ENCODE measurements around the gene CDH26.

Gene CDH26

GRCh38 chr20:59999502-59999901 lies 41.3 kb downstream of the CDH26 start:
- no peak overlapping the region for H3K4me3 ChIP-seq (ENCODE audit: insufficient read depth in 1 of 2, low read depth in 1 of 2, low read length in 2 of 2)
- H4K8ac ChIP-seq (ENCODE audit: low read length) = no peak overlapping the region
- H3K23ac ChIP-seq (ENCODE audit: low read length in 2 of 2) = no peak overlapping the region
- no peak overlapping the region for H3K27ac ChIP-seq (ENCODE audit: low read length, poor library complexity, severe bottlenecking)
- no peak overlapping the region for H3K4ac ChIP-seq (ENCODE audit: low read depth in 1 of 2, low read length in 2 of 2)
- no peak overlapping the region for H3K9ac ChIP-seq (ENCODE audit: low read length)
- no peak overlapping the region for H4K91ac ChIP-seq (ENCODE audit: low read length)
- H3K9me3 ChIP-seq (ENCODE audit: control insufficient read depth, low read length) = no peaks in the 10 kb centered on the region
- H2AK5ac ChIP-seq (ENCODE audit: low read length, severe bottlenecking) = no peak overlapping the region
- H3K27me3 ChIP-seq (ENCODE audit: control insufficient read depth in 1 of 2, insufficient read depth in 1 of 2, low read length in 2 of 2) = peaks cover 0 to 13% of the 10 kb centered on the region in 2 experiments
- H2BK15ac ChIP-seq (ENCODE audit: low read depth, poor library complexity, severe bottlenecking) = no peak overlapping the region
- H3K4me2 ChIP-seq (ENCODE audit: low read length, poor library complexity, severe bottlenecking) = no peak overlapping the region
- no peak overlapping the region for H2BK120ac ChIP-seq (ENCODE audit: low read depth, low read length)
- DNase-seq = no peak
- no peak overlapping the region for H2BK5ac ChIP-seq (ENCODE audit: low read depth, low read length, poor library complexity, severe bottlenecking)
- peaks cover 5% of the 10 kb centered on the region for H3K4me1 ChIP-seq (ENCODE audit: control insufficient read depth, insufficient read depth, low read depth, low read length)
- H3K18ac ChIP-seq (ENCODE audit: low read depth in 1 of 2, low read length in 2 of 2) = no peak overlapping the region
- H3K79me1 ChIP-seq (replicated peaks; ENCODE audit: low read length, poor library complexity, severe bottlenecking) = no peaks in the 10 kb centered on the region
- no peak overlapping the region for H2AFZ ChIP-seq (ENCODE audit: low read depth, low read length)
- WGBS = 69% methylated on average over 3 of the region's 3 CpGs
- H3K36me3 ChIP-seq (ENCODE audit: control insufficient read depth in 1 of 2, insufficient read depth in 2 of 2, low read depth in 1 of 2, low read length in 2 of 2) = no peaks in the 10 kb centered on the region
- no peak overlapping the region for H3K14ac ChIP-seq (ENCODE audit: low read length in 2 of 2)
- H2BK12ac ChIP-seq (ENCODE audit: low read length in 2 of 2) = no peak overlapping the region

- no peak overlapping the region for H3K4me2 ChIP-seq (ENCODE audit: low read length, poor library complexity, severe bottlenecking)
- no peak overlapping the region for H3K4ac ChIP-seq (ENCODE audit: low read depth in 1 of 2, low read length in 2 of 2)
- no peak overlapping the region for H2BK12ac ChIP-seq (ENCODE audit: low read length in 2 of 2)
- peak overlapping the region in 1 of 2 experiments; percentile 13 for H3K4me3 ChIP-seq (ENCODE audit: insufficient read depth in 1 of 2, low read depth in 1 of 2, low read length in 2 of 2)
- no peaks in the 10 kb centered on the region for H3K79me1 ChIP-seq (replicated peaks; ENCODE audit: low read length, poor library complexity, severe bottlenecking)
- WGBS = 93% methylated on average over 6 of the region's 8 CpGs
- no peaks in the 10 kb centered on the region for H3K9me3 ChIP-seq (ENCODE audit: control insufficient read depth, low read length)
- peaks cover 0 to 8% of the 10 kb centered on the region in 2 experiments for H3K27me3 ChIP-seq (ENCODE audit: control insufficient read depth in 1 of 2, insufficient read depth in 1 of 2, low read length in 2 of 2)
- peaks cover 3% of the 10 kb centered on the region for H3K4me1 ChIP-seq (ENCODE audit: control insufficient read depth, insufficient read depth, low read depth, low read length)
- no peak for DNase-seq
- no peak overlapping the region for H4K8ac ChIP-seq (ENCODE audit: low read length)
- H3K23ac ChIP-seq (ENCODE audit: low read length in 2 of 2) = no peak overlapping the region
- no peak overlapping the region for H3K18ac ChIP-seq (ENCODE audit: low read depth in 1 of 2, low read length in 2 of 2)
- H2BK15ac ChIP-seq (ENCODE audit: low read depth, poor library complexity, severe bottlenecking) = no peak overlapping the region
- H2AK5ac ChIP-seq (ENCODE audit: low read length, severe bottlenecking) = no peak overlapping the region
- H2BK120ac ChIP-seq (ENCODE audit: low read depth, low read length) = no peak overlapping the region
- no peak overlapping the region for H2AFZ ChIP-seq (ENCODE audit: low read depth, low read length)
- H3K9ac ChIP-seq (ENCODE audit: low read length) = no peak overlapping the region
- no peaks in the 10 kb centered on the region for H3K36me3 ChIP-seq (ENCODE audit: control insufficient read depth in 1 of 2, insufficient read depth in 2 of 2, low read depth in 1 of 2, low read length in 2 of 2)
- H3K27ac ChIP-seq (ENCODE audit: low read length, poor library complexity, severe bottlenecking) = no peak overlapping the region
- no peak overlapping the region for H2BK5ac ChIP-seq (ENCODE audit: low read depth, low read length, poor library complexity, severe bottlenecking)
- H3K14ac ChIP-seq (ENCODE audit: low read length in 2 of 2) = no peak overlapping the region
- H4K91ac ChIP-seq (ENCODE audit: low read length) = no peak overlapping the region
Observed at GRCh38 chr20:60000271-60001042, 42.2 kb downstream of the CDH26 start.

GRCh38 chr20:60001108-60001507 lies 42.9 kb downstream of the CDH26 start:
- peak overlapping the region in 1 of 2 experiments; percentile 13 for H3K4me3 ChIP-seq (ENCODE audit: insufficient read depth in 1 of 2, low read depth in 1 of 2, low read length in 2 of 2)

GRCh38 chr20:60003776-60004175 lies 45.6 kb downstream of the CDH26 start:
- Histone ChIP-seq H2AK5ac (ENCODE audit: low read length, severe bottlenecking) (no peak overlapping the region), H2BK15ac (ENCODE audit: low read depth, poor library complexity, severe bottlenecking) (no peak overlapping the region), H3K9ac (ENCODE audit: low read length) (no peak overlapping the region), H3K23ac (ENCODE audit: low read length in 2 of 2) (no peak overlapping the region), H3K79me1 (replicated peaks; ENCODE audit: low read length, poor library complexity, severe bottlenecking) (no peaks in the 10 kb centered on the region), H3K4ac (ENCODE audit: low read depth in 1 of 2, low read length in 2 of 2) (no peak overlapping the region), H2BK12ac (ENCODE audit: low read length in 2 of 2) (no peak overlapping the region), H2BK5ac (ENCODE audit: low read depth, low read length, poor library complexity, severe bottlenecking) (no peak overlapping the region), H3K27ac (ENCODE audit: low read length, poor library complexity, severe bottlenecking) (no peak overlapping the region), H2AFZ (ENCODE audit: low read depth, low read length) (no peak overlapping the region), H3K4me3 (ENCODE audit: insufficient read depth in 1 of 2, low read depth in 1 of 2, low read length in 2 of 2) (no peak overlapping the region), H3K14ac (ENCODE audit: low read length in 2 of 2) (no peak overlapping the region), H4K8ac (ENCODE audit: low read length) (no peak overlapping the region), H3K4me1 (ENCODE audit: control insufficient read depth, insufficient read depth, low read depth, low read length) (peaks cover 3% of the 10 kb centered on the region), H3K36me3 (ENCODE audit: control insufficient read depth in 1 of 2, insufficient read depth in 2 of 2, low read depth in 1 of 2, low read length in 2 of 2) (no peaks in the 10 kb centered on the region), H3K9me3 (ENCODE audit: control insufficient read depth, low read length) (no peaks in the 10 kb centered on the region), H3K4me2 (ENCODE audit: low read length, poor library complexity, severe bottlenecking) (no peak overlapping the region), H2BK120ac (ENCODE audit: low read depth, low read length) (no peak overlapping the region), H3K27me3 (ENCODE audit: control insufficient read depth in 1 of 2, insufficient read depth in 1 of 2, low read length in 2 of 2) (peaks cover 0 to 9% of the 10 kb centered on the region in 2 experiments), H4K91ac (ENCODE audit: low read length) (no peak overlapping the region), H3K18ac (ENCODE audit: low read depth in 1 of 2, low read length in 2 of 2) (no peak overlapping the region)
- DNase-seq = no peak
- WGBS = 80% methylated on average over 4 of the region's 4 CpGs

More at GRCh38 chr20:60001108-60001507, 42.9 kb downstream of the CDH26 start:
- Histone ChIP-seq H2BK12ac (ENCODE audit: low read length in 2 of 2) (no peak overlapping the region), H3K14ac (ENCODE audit: low read length in 2 of 2) (no peak overlapping the region), H3K23ac (ENCODE audit: low read length in 2 of 2) (no peak overlapping the region), H3K27me3 (ENCODE audit: control insufficient read depth in 1 of 2, insufficient read depth in 1 of 2, low read length in 2 of 2) (peaks cover 0 to 9% of the 10 kb centered on the region in 2 experiments), H3K36me3 (ENCODE audit: control insufficient read depth in 1 of 2, insufficient read depth in 2 of 2, low read depth in 1 of 2, low read length in 2 of 2) (no peaks in the 10 kb centered on the region), H2AK5ac (ENCODE audit: low read length, severe bottlenecking) (no peak overlapping the region), H2BK15ac (ENCODE audit: low read depth, poor library complexity, severe bottlenecking) (no peak overlapping the region), H4K91ac (ENCODE audit: low read length) (no peak overlapping the region), H2BK5ac (ENCODE audit: low read depth, low read length, poor library complexity, severe bottlenecking) (no peak overlapping the region), H3K9ac (ENCODE audit: low read length) (no peak overlapping the region), H3K4me1 (ENCODE audit: control insufficient read depth, insufficient read depth, low read depth, low read length) (peaks cover 3% of the 10 kb centered on the region), H3K4me2 (ENCODE audit: low read length, poor library complexity, severe bottlenecking) (no peak overlapping the region), H2AFZ (ENCODE audit: low read depth, low read length) (no peak overlapping the region), H3K79me1 (replicated peaks; ENCODE audit: low read length, poor library complexity, severe bottlenecking) (no peaks in the 10 kb centered on the region), H3K4ac (ENCODE audit: low read depth in 1 of 2, low read length in 2 of 2) (no peak overlapping the region), H3K9me3 (ENCODE audit: control insufficient read depth, low read length) (no peaks in the 10 kb centered on the region), H4K8ac (ENCODE audit: low read length) (no peak overlapping the region), H3K18ac (ENCODE audit: low read depth in 1 of 2, low read length in 2 of 2) (no peak overlapping the region), H2BK120ac (ENCODE audit: low read depth, low read length) (no peak overlapping the region), H3K27ac (ENCODE audit: low read length, poor library complexity, severe bottlenecking) (no peak overlapping the region)
- DNase-seq = no peak
- WGBS = 79% methylated on average over 8 of the region's 11 CpGs

Data from mesenchymal stem cell (in vitro differentiated cells and primary cell).